GM12891 (cell line): Measurements from ENCODE around the gene TUBA1A.

Experiments
- PAX5 ChIP-seq: IDR thresholded peaks from 2 replicates; pipeline ENCODE4 v1.6.1; 2011; ENCODE audit warnings: low read length, moderate library complexity, mild to moderate bottlenecking; ENCODE audit not compliant: insufficient read depth, severe bottlenecking
- POLR2A ChIP-seq: IDR thresholded peaks from 2 replicates; pipeline ENCODE4 v1.6.1; 2011; ENCODE audit warnings: low read depth, low read length, control low read depth
- POLR2AphosphoS5 ChIP-seq: IDR thresholded peaks from 2 replicates; pipeline ENCODE4 v1.6.1; 2011; ENCODE audit warnings: low read depth, low read length, control low read depth
- POU2F2 ChIP-seq: IDR thresholded peaks from 2 replicates; pipeline ENCODE4 v1.6.1; 2011; ENCODE audit warnings: low read depth, mild to moderate bottlenecking, control low read depth, low read length, moderate library complexity
- TAF1 ChIP-seq: IDR thresholded peaks from 2 replicates; pipeline ENCODE4 v1.6.1; 2011; ENCODE audit warnings: low read depth, low read length, control low read depth

DNA sequence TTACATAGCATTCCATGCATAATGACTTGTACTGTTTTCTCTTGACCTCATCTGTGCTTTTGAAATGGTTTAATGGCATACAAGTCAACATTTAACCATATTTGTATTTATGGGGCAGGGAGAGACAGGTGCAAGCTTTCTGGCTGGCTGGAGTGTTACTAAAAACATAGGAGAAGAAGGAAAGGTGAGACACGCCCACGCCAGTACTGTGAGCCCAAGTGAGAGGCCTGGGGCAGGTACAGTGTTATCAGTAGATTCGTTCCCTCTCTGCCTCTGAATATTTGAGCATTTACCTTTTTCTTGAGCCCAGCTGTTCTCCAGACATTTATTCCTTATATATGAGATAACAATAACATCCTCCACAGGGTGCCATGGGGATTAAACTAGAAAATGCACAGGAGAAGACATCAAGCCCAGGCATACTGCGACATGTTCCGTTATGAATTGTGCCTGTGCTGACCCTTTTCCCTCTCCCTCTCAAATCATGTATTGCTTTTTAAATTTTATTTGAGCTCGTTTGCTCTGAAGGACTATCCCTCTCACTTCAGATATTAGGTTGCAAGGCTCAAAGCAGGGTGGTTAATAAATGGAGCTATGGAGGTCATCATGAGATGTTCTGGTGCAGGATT lies 41.4 kb upstream of the TUBA1A start:
- TF ChIP-seq POLR2AphosphoS5 (no peak), POLR2A (no peak), TAF1 (no peak), PAX5 (no peak), POU2F2 (no peak)
